Epithelial cell of umbilical artery (primary cell): ENCODE measurements around the gene TBC1D22B. TPM values are rescaled to one million over a fixed set of nuclear protein-coding genes. Genes with fewer than 3 reads are reported as not detected.

Source experiments
- total RNA-seq: library from RNA; depleted of rRNA; stranded (reverse); fragments of >200 nt; gene quantifications from 2 replicates; pipeline ENCODE4 v1.2.3, GENCODE V29; 2014

The TBC1D22B gene
- total RNA-seq: 3.9 and 6.2 TPM in 2 replicates

DNA sequence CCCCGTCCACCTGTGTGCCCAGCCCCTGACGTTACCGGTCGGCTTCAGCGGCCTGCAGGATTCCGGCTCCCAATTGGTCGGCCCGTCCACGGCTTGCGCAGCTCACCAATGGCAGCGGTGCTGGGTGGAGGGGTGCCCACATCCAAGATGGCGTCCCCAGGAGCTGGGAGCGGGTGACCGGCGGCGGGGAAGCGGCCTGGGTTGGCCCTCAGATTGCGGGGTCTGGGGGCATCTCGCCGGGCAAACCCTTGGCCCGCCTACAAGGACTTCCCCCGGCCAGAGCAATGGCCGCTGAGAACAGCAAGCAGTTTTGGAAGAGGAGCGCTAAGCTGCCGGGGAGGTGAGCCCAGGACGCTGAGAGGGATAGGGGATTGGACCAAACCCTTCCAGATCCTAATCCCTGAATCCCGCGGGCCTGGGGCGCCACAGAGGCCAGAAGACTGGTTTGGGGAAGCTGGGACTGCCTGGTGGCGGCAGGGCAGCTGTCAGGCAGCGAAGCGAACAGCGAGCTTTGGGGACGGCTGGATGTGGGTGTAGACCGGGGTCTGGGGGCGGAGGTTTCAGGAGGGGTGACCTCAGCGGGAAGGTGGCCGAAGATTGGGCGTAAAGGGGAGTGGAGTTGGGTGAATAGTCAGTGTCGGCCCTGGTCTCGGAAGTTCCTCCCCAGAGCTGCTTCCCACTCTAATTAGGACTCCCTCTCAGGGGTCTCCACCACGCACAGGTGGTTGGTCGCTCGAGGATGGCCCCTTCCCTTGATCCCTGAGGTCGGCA lies at the start of gene TBC1D22B, which contains the start of gene TMEM217:
Gene TBC1D22B (plus strand): TSS at position 139 of the 771 bp plus-strand sequence. CDS start 146 bp downstream, at position 285.
Gene TMEM217 (minus strand): TSS at position 511 of the 771 bp plus-strand sequence. CDS start 39,114 bp downstream, outside the sequence.

GRCh38 chr6:37353761-37354525 lies 96.4 kb downstream of the TBC1D22B start, which contains the start of gene RNF8:
RNF8 (plus strand) TSS chr6:37353983; CDS start chr6:37354165, 182 bp downstream.

Other genes starting within 250 kb of the TBC1D22B start
- gene PIM1, start 87.6 kb upstream of the TBC1D22B start, total RNA-seq: 3.2 and 3.6 TPM in 2 replicates
- 3.6 and 4.3 TPM in 2 replicates for gene TMEM217, start 372 bp downstream of the TBC1D22B start, total RNA-seq
- 35.7 and 38.3 TPM in 2 replicates for gene RNF8, start 96.2 kb downstream of the TBC1D22B start, total RNA-seq
- gene CMTR1, start 175.4 kb downstream of the TBC1D22B start, total RNA-seq: 26.0 and 60.6 TPM in 2 replicates
- 45.9 and 110 TPM in 2 replicates for gene CCDC167, start 242.1 kb downstream of the TBC1D22B start, total RNA-seq